HAP-1 (cell line): ENCODE results near the gene GRK3.

Source experiments
- DNase-seq, 2 experiments: peaks; one replicate each; pipeline ENCODE4 v3.0.0-alpha.2; 2016 to 2020; ENCODE audit warnings: low spot score in 2 of 2
- H3K27me3 ChIP-seq: fragments of 250-450 bp; sonication (Bioruptor Pico); 2 replicates; pipeline ENCODE4 v1.5.1; 2020; ENCODE audit warnings: low read depth, mild to moderate bottlenecking, moderate library complexity
- H3K36me3 ChIP-seq: fragments of 250-450 bp; sonication (Bioruptor Pico); replicated peaks from 2 replicates; pipeline ENCODE4 v1.5.1; 2020; ENCODE audit warnings: mild to moderate bottlenecking
- H3K4me1 ChIP-seq: fragments of 250-450 bp; sonication (Bioruptor Pico); 2 replicates; pipeline ENCODE4 v1.5.1; 2020; ENCODE audit warnings: mild to moderate bottlenecking
- H3K4me3 ChIP-seq: fragments of 250-450 bp; sonication (Bioruptor Pico); 2 replicates; pipeline ENCODE4 v1.5.1; 2020; ENCODE audit warnings: mild to moderate bottlenecking, moderate library complexity
- H3K9me3 ChIP-seq: fragments of 250-450 bp; sonication (Bioruptor Pico); 2 replicates; pipeline ENCODE4 v1.5.1; 2020; ENCODE audit warnings: mild to moderate bottlenecking, moderate library complexity
- in situ Hi-C: fragments of 300-500 bp; cut with MboI; formaldehyde crosslinking; loops from 3 replicates; pipeline ENCODE4 v1.14.3; 2020; ENCODE audit warnings: low sequenced_read_pairs, inconsistent platforms, mixed read lengths

The GRK3 gene

DNA sequence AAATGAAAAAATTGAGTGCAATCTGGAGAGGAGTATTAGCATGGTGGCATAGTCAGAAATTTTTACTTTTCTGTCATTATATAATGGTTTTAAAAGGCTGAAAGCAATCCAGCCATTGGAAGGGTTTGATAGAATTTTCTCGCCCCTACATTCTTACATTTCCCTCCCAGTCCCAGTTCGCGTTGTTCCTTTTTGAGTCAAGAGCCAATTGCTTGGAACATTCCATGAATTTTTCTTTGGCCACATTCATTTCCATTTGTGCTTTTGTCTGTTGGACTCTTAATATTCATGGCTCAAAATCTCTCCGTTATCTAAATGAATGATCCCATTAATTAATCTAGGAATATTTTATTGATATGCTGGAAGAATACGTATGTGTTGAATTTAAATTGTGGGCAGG, 66.0 kb downstream of the GRK3 start:
- in situ Hi-C loops, result no loop called here

DNA sequence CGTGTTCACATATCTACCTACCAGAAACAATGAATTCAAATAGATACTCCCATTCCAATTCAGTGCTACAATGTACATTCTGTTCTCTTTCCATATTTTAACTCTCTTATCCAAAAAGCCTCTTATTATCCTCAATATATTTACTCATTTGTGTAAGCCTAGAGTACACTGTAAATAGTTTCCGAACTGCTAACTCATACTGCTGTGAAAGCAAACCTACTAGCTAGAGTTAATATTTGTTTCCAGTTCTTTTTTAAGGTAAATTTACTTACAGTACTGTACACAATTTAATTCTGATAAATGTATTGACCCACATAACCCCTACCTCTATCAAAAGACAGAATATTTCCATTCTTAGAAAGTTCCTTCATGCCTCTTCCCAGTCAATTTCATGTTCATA, 71.8 kb downstream of the GRK3 start:
- Histone ChIP-seq H3K4me1 (peaks cover 11% of the 10 kb centered on the region), H3K27me3 (no peaks in the 10 kb centered on the region), H3K4me3 (no peak overlapping the region), H3K36me3 (no peaks in the 10 kb centered on the region), H3K9me3 (no peaks in the 10 kb centered on the region)
- in situ Hi-C loops, result no loop called here
- DNase-seq, result no peak

More for the DNA sequence above, 66.0 kb downstream of the GRK3 start:
- Histone ChIP-seq H3K27me3 (no peaks in the 10 kb centered on the region), H3K4me3 (no peak overlapping the region), H3K9me3 (no peaks in the 10 kb centered on the region), H3K36me3 (no peaks in the 10 kb centered on the region), H3K4me1 (peaks cover 20% of the 10 kb centered on the region)
- no peak for DNase-seq

DNA sequence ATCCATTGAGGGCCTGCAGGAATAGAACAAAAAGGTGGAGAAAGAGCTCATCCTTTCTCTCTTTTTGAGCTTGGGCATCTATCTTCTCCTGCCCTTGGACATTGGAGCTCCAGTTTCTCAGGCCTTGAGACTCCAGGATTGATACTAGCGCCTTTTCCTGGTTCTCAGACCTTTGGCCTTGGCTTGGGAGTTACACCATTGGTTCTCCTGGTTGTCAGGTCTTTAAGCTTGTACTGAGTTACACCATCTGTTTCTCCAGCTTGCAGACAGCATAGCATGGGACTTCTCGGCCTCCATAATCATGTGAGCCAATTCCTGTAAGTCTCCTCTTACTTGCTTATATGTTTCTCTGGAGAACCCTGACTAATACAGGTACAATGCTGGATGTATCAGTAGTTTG, 72.6 kb downstream of the GRK3 start:
- Histone ChIP-seq H3K27me3 (no peaks in the 10 kb centered on the region), H3K9me3 (no peaks in the 10 kb centered on the region), H3K4me1 (peaks cover 4% of the 10 kb centered on the region), H3K36me3 (no peaks in the 10 kb centered on the region), H3K4me3 (no peak overlapping the region)
- in situ Hi-C loops, result no loop called here
- no peak for DNase-seq

DNA sequence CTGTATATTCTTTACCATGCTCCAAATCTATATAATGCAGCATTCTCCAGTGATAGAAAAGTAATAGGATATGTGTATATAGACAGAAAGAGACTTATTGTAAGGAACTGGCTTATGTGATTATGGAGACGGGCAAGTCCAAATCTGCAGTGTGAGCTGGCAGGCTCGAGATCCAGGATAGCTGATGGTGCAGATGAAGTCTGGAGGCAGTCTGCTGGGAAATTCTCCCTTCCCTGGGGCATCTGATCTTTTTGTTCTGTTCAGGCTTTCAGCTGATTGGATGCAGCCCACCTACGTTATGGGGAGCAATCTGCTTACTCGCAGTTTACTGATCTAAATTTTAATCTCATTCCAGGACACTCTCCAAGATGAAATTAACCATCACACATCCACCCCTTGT, 73.2 kb downstream of the GRK3 start:
- in situ Hi-C loops, result no loop called here
- Histone ChIP-seq H3K36me3 (no peaks in the 10 kb centered on the region), H3K9me3 (no peaks in the 10 kb centered on the region), H3K4me3 (no peak overlapping the region), H3K27me3 (no peaks in the 10 kb centered on the region), H3K4me1 (no peaks in the 10 kb centered on the region)
- no peak for DNase-seq

DNA sequence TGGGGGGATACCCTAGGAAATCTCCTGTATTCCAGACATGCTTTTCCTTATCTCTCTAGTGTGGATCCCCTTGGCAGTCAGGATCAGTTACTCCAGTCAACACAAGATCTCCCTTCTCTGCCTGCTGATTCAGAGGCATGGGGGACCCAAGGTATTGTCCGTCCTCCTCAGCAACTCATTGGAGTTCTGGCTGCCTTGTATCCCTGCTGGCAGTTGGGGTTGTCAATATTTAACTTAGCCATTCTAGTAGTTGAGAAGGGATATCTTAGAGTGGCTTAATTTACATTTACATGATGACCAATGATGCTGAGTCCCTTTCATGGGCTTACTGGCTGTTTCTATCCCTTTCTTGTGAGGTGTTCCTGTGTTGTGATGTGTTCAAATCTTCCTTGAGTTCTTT, 74.2 kb downstream of the GRK3 start:
- no peaks in the 10 kb centered on the region for H3K36me3 ChIP-seq
- H3K9me3 ChIP-seq, result no peaks in the 10 kb centered on the region
- in situ Hi-C loops, result no loop called here
- H3K27me3 ChIP-seq, result no peaks in the 10 kb centered on the region
- DNase-seq, result no peak
- H3K4me3 ChIP-seq, result no peak overlapping the region
- H3K4me1 ChIP-seq, result no peaks in the 10 kb centered on the region

DNA sequence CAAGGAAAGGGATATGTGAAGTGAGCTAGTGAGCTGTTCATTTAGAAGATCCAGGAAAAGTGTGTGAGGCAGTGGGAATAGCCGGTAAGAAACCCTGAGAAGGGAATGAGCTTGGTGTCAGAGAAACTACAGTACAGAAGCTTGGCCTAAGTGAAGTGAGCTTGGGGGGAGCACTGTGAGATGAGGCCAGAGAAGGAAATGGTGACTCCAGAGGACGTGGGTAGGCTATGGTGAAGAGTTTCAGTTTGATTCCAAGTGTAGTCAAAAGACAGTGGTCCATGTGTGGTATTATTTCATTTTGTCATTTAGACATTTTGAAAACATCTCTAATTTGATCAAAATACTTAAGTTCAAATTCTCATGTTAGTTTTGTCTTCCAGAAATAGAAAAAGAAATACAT, 77.2 kb downstream of the GRK3 start:
- Histone ChIP-seq H3K9me3 (no peaks in the 10 kb centered on the region), H3K4me1 (no peaks in the 10 kb centered on the region), H3K36me3 (no peaks in the 10 kb centered on the region), H3K27me3 (no peaks in the 10 kb centered on the region), H3K4me3 (no peak overlapping the region)
- no peak for DNase-seq
- in situ Hi-C loops, result no loop called here

DNA sequence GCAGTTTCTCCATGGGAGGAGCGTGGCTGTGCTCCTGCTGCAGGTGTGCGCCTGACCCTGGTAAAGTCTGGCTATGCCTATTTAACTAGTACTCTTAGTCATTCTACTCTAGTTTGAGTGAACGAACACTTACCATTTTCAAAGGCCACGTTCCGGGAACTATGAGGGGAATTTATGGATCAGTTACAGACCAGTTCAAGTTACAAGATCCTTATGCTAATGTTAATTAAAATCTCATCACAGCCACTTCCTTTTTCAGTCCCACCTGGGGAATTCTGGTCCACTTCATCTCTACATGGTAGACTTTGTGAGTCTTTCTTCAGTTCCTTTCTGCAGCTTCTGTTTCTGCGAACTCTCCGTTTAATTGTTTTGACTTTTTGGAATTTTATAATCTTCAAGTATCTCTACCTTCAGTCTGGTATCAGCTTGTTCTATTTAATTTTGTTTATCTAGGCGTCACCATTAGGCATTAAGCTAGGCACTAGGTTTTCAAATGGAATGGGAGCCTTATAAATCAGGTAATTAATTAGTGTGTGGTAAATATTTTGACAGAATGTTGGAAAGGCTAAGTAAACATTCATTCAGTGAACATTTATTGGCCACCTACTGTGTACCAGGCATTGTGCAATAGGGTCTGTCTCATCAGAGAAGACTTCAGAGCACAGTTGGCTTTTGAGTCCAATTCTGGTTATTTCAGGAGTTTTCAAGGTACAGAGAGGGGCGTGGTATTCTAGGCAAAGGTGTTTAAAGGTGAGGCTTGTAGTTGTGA, 78.9 kb downstream of the GRK3 start:
- in situ Hi-C loops, result no loop called here
- no peak overlapping the region for H3K4me3 ChIP-seq
- H3K27me3 ChIP-seq, result no peaks in the 10 kb centered on the region
- no peaks in the 10 kb centered on the region for H3K4me1 ChIP-seq
- no peaks in the 10 kb centered on the region for H3K36me3 ChIP-seq
- no peak for DNase-seq
- no peaks in the 10 kb centered on the region for H3K9me3 ChIP-seq

DNA sequence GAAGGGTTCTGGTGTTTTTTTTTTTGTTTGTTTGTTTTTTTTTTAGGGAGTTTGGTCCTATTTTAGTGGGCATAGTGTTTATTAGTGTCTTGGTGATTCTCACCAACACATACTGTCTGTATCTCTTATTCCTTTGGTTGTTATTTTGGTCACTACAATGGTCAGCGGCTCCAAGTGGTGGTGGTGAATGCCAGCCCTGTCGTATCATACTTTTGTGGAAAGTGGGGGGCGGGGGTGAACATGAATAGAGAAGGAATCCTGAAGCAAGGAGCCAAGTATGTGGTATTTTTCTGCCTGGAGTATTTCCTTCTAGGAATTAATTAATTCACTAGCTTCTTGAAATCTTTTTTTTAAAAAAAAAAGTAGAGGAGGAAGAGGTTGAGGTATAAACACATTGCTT, 79.6 kb downstream of the GRK3 start:
- no peaks in the 10 kb centered on the region for H3K4me1 ChIP-seq
- no peaks in the 10 kb centered on the region for H3K36me3 ChIP-seq
- H3K27me3 ChIP-seq, result no peaks in the 10 kb centered on the region
- no peaks in the 10 kb centered on the region for H3K9me3 ChIP-seq
- no peak for DNase-seq
- H3K4me3 ChIP-seq, result no peak overlapping the region
- in situ Hi-C loops, result no loop called here

DNA sequence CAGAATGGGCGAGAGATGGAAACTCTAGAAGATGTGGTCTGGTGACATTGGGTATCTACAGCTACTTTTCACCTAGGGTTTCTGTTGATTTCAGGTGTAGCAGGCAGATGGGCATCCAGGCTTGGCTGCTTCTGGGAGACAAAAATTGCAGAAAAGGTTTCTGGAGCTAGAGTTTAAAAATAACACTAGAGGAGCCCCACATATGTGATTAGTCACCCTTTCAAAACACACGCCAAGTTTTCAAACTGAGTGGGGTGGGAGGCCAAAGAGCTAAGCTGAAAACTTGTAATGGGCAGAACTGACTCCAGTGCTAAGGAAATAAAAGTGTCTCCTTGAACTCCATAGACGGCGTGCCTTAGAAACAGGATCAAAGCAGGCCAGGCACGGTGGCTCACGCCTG, 80.8 kb downstream of the GRK3 start:
- H3K27me3 ChIP-seq, result no peaks in the 10 kb centered on the region
- no peak overlapping the region for H3K4me3 ChIP-seq
- in situ Hi-C loops, result no loop called here
- H3K4me1 ChIP-seq, result no peaks in the 10 kb centered on the region
- no peaks in the 10 kb centered on the region for H3K9me3 ChIP-seq
- no peaks in the 10 kb centered on the region for H3K36me3 ChIP-seq
- DNase-seq, result no peak

DNA sequence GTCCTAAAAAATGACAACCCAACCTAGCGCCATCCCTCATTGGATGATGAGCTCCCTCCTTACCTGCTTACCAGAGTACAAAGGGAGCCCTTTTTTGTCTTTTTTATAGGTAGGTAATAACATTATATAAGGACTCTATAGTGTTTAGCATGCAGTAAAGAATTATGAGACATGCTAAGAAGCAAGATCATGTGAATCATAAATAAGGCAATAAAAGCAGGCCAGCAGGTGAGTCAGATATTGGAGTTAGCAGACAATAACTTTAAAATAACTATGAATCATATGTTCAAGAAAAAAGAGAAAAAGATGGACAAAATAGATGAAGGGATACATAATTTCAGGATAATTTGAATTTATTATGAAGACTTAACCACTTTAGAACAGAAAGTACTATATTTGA, 81.5 kb downstream of the GRK3 start:
- H3K9me3 ChIP-seq, result no peaks in the 10 kb centered on the region

DNA sequence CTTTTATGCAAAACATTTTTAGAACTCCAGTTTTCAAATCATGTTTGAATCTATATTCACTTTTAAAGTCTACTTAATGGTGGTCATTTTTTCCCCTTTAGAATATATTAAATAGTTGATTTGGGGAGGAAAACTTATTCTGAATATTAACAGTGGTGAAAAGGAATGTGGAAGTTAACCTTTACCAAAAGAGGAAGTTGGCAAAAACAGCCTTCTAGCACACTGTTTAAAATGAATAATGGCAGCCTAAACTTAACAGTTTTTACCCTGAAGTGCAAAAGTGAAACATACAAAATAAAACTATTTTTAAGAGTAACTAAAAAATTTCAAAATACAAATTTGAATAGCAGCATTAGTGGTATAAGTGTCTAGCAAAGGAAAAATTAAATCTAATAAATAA, 86.4 kb downstream of the GRK3 start:
- Histone ChIP-seq H3K4me3 (no peak overlapping the region), H3K27me3 (no peaks in the 10 kb centered on the region), H3K36me3 (no peaks in the 10 kb centered on the region), H3K4me1 (no peaks in the 10 kb centered on the region), H3K9me3 (no peaks in the 10 kb centered on the region)
- DNase-seq, result no peak
- in situ Hi-C loops, result no loop called here

More for the DNA sequence above, 81.5 kb downstream of the GRK3 start:
- H3K36me3 ChIP-seq, result no peaks in the 10 kb centered on the region
- in situ Hi-C loops, result no loop called here
- no peak overlapping the region for H3K4me3 ChIP-seq
- H3K4me1 ChIP-seq, result no peaks in the 10 kb centered on the region
- no peaks in the 10 kb centered on the region for H3K27me3 ChIP-seq
- DNase-seq, result no peak

DNA sequence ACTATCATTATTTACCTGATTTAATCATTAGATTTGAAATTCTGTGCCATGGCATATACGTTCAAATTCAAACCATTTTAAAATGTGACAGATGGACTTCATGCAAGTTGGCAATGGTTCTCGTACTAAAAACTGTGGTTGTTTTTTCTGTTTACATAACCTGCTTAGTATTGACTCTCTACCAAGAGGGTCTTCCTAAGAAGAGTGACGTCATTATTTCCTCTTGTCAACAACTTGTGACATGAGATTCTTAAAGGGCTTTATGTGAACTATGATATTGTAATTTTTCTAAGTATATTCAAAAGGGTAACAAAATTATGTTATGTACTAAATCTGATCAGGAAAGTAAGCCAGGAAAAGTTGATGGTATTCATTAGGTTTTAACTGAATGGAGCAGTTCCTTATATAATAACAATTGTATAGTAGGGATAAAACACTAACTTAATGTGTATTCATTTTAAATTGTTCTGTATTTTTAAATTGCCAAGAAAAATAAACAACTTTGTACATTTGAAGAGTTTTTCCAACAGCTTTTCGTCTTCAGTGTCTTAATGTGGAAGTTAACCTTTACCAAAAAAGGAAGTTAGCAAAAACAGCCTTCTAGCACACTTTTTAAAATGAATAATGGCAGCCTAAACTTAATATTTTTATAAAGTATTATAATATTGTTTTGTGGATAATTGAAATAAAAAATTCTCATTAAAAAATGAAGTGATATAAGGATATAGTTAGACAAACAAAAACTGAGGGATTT, 87.0 kb downstream of the GRK3 start:
- Histone ChIP-seq H3K4me1 (no peaks in the 10 kb centered on the region), H3K36me3 (no peaks in the 10 kb centered on the region), H3K27me3 (no peaks in the 10 kb centered on the region), H3K9me3 (no peaks in the 10 kb centered on the region), H3K4me3 (no peak overlapping the region)
- no peak for DNase-seq
- in situ Hi-C loops, result no loop called here

DNA sequence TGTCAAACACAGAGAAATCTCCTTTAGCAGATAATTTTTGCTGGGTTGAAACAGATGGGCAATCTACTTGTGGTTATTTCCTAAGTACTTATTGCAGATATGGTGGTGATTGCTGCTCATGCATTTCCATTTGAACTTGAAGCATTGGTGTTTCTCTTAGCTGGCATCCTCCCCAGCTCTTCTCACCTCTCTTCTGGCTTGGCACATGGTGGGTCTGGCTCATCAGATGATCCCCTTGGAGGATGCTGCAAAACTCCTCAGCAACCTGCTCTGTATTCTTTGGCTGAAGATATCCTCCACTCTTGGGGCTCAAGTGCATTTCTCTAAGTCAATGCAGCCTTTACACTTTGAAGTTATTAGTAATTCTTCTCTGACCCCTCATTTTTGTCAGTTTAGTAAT, 90.2 kb downstream of the GRK3 start:
- in situ Hi-C loops, result no loop called here

DNA sequence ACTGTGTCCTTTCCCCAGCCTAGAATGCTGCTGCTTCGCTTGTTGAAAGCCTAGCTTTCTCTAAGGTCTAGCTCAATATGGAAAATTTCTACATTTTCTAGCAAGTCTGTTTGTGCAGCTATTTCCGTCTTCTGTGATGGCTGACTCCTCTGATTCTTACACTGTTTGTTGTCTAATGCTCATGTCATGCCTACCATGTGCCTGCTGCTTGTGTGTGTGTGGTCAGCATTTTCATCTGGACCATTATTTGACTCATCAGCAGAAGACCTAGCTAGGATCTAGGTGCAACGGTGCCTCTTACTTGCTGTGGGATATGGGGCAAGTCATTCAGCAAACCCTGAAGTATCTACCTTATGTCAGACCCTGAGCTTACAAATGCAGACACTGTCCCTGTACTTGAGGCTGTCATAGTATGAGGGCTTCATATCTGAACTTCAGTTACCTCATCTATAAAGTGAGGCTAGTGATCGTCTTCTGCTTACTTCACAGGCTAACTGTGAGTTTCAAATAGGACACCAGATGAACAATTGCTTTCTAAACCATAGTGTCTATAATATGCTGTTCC, 91.0 kb downstream of the GRK3 start:
- no peaks in the 10 kb centered on the region for H3K9me3 ChIP-seq
- no peaks in the 10 kb centered on the region for H3K36me3 ChIP-seq
- in situ Hi-C loops, result no loop called here

More for the DNA sequence above, 90.2 kb downstream of the GRK3 start:
- H3K4me3 ChIP-seq, result no peak overlapping the region
- no peaks in the 10 kb centered on the region for H3K4me1 ChIP-seq
- no peaks in the 10 kb centered on the region for H3K9me3 ChIP-seq
- DNase-seq, result no peak
- H3K36me3 ChIP-seq, result no peaks in the 10 kb centered on the region
- no peaks in the 10 kb centered on the region for H3K27me3 ChIP-seq

More for the DNA sequence above, 91.0 kb downstream of the GRK3 start:
- Histone ChIP-seq H3K27me3 (no peaks in the 10 kb centered on the region), H3K4me3 (no peak overlapping the region), H3K4me1 (no peaks in the 10 kb centered on the region)
- DNase-seq, result no peak
